ENCODE data around the gene MAPRE3.

DNA sequence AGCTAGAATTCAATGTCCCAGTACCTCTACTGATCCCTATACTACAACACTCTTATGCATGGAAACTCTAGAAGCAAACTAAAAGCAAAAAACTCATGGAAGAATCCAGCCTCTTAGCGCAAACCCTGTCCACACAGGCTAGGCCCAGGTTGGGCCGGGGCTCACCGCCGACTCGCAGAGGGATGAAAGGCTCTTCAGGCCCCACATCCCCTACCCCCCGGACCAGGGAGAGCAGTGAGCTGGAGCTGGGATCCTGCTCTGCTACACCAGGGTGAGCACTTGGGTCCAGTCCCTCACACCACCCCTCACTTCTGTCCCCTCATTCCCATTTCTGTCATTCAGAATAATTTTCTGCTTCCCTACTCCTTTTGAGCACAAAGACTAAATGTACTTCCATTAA lies 99.0 kb downstream of the MAPRE3 start:
- TF ChIP-seq, protein P1, sequence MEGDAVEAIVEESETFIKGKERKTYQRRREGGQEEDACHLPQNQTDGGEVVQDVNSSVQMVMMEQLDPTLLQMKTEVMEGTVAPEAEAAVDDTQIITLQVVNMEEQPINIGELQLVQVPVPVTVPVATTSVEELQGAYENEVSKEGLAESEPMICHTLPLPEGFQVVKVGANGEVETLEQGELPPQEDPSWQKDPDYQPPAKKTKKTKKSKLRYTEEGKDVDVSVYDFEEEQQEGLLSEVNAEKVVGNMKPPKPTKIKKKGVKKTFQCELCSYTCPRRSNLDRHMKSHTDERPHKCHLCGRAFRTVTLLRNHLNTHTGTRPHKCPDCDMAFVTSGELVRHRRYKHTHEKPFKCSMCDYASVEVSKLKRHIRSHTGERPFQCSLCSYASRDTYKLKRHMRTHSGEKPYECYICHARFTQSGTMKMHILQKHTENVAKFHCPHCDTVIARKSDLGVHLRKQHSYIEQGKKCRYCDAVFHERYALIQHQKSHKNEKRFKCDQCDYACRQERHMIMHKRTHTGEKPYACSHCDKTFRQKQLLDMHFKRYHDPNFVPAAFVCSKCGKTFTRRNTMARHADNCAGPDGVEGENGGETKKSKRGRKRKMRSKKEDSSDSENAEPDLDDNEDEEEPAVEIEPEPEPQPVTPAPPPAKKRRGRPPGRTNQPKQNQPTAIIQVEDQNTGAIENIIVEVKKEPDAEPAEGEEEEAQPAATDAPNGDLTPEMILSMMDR (IDR thresholded peaks at IDR 0.05 in 4 of 5, conservative IDR thresholded peaks at IDR 0.05 in 1 of 5): no peak
- TF ChIP-seq POLR2A (IDR thresholded peaks at IDR 0.05): no peak
